HG03280 (cell line): ENCODE results near the gene FMN2.
"Not testable (repeated sequence)": the region's sequence is repeated elsewhere in the genome, so short reads cannot be mapped to it uniquely, and the experiment has no call there.

Source experiments
- ATAC-seq: cut with Tn5 transposase; IDR thresholded peaks from one replicate; pipeline ENCODE4 v1.9.1; 2021; ENCODE audit warnings: mild to moderate bottlenecking, moderate library complexity; ENCODE audit not compliant: unreplicated experiment

FMN2 gene

GRCh38 chr1:240413732-240414131 lies 322.0 kb downstream of the FMN2 start:
- ATAC-seq = no peak

DNA sequence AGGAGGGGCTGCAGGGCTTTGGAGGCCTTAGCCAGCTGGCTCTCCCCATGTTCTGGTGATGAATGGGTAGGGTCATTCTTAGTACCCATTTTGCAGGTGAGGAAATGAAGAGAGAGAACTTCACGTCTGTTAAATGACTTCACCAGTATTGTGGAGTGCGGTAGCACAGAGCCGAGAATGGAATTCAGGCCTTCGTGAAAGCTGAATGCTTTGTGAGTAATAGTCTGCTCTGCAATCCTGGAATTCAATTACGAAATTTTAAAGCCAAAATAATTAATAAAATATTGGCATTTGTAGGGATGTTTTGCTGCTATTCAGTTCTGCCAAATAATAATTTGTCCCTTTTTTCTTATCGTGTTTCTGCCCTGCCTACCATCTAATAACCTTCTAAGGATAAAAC lies 322.6 kb downstream of the FMN2 start:
- ATAC-seq = no peak

DNA sequence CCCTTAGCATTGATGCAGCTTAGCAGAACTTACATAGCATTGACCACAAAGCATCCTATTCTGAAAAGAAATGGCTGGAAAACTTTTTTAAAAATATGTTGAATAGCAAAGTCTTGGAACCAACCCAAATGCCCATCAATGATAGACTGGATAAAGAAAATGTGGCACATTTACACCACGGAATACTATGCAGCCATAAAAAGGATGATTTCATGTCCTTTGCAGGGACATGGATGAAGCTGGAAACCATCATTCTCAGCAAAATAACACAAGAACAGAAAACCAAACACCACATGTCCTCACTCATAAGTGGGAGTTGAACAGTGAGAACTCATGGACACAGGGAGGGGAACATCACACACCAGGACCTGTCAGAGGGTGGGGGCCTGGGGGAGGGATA lies 323.3 kb downstream of the FMN2 start:
- not testable (repeated sequence) for ATAC-seq

DNA sequence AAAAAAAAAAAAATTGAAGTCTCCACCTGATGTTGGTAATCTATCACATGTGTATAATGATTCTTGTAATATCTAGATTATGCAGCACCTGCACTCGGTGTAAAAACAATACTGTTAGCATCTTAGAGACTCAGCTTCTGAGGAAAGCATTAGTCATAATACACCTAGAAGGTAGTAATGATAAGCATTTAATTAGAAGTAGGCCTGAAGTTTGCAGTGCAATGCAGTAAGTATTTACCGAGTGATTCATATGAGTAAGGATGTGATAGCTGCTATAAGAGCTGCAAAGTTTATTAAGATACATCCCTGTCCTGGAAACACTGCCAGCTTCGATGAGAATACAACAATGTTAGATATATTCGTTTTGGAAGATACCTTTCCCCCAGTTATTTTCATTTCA lies 323.8 kb downstream of the FMN2 start:
- no peak for ATAC-seq

DNA sequence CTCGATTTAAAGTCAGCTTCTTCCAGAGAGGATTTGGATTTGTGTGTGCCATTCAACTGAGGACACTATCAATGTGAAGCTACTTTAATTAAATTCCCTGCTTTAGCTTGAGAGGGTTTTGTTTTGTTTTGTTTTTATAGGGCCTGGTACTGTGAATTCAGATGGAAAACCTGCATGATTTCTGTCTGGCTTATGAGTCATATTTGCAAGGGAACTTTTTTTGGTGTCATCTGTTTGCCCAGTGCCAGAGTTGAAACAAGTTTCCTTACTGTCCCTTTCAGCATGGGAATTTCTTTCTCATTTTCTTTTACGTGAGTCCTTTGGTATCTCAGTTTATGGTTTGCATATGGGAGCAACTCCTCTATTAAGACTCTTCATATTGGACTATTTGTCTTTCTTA lies 325.6 kb downstream of the FMN2 start:
- ATAC-seq = no peak

DNA sequence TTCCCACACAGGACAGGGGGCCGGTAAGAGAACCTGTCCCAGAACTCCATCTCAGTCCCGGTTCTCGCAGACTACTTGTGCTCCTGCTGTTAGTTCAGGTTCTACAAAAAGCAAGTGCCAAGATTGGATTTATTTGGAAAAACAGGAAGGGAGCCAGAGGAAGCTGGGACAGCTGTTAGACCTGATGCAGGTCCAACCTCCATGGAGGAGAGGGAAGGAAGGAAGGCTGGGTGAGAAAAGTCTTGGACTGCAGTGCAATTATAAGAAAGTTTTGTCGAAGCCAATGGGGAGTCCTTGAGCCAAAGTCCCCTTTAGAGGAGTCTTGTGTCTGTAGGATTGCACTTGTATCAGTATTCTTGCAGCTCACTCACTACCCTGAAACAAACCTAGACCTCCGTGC lies 329.1 kb downstream of the FMN2 start:
- ATAC-seq = no peak

- no peak for ATAC-seq
Measured at GRCh38 chr1:240423246-240423924, 331.7 kb downstream of the FMN2 start.

DNA sequence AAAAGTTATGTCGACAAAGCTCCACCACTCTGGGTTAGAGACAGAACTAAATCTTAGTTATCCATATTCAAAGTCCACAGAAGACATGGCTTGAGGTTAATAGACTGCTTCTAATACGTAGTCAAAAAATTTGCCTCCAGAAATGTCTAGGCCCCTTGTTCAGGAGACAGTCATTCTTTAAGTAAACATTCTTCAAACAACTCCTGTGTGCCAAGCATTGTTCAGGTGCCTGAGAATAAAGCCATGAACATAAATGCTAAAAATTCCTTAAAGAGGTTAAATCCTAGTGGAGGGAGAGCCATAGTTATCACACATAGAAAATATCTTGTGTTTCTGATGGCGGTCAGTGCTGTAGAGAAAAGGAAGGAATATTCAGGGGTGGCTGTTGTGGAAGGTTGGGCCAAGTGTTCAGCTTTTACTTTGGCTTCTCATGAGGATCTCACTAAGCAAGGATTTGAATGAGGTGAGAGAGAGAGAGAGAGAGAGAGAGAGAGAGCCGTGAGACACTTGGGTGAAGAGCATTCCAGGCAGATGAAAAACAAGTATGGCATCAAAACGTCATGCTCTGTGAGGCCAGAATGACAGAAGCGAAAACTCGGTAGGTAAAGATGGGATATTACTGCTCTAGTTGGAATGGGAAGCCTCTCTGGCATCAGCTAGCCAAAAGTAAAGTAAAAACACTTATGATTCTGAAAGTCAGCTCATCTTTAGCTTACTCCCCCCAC lies 333.2 kb downstream of the FMN2 start:
- no peak for ATAC-seq

DNA sequence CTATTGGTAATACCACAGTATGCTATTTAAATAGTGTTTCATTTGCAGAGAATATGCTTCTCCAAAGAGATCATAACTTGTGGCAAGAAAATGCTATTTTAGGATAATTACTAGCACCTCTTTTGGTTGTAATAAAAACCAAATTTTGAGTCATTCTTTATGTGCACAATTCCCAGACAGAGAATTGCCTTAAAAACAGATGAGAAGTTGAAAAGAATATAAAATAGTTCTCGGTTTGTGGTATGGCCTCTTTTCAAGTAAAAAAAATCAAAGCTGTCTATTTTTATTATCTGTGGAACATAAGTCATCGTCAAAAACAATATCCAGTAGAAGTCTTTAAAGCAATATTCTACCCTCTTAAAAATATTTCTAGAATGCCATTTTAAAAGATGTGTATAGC lies 334.4 kb downstream of the FMN2 start:
- ATAC-seq = no peak

GRCh38 chr1:240435996-240436566 lies 344.4 kb downstream of the FMN2 start:
- no peak for ATAC-seq

DNA sequence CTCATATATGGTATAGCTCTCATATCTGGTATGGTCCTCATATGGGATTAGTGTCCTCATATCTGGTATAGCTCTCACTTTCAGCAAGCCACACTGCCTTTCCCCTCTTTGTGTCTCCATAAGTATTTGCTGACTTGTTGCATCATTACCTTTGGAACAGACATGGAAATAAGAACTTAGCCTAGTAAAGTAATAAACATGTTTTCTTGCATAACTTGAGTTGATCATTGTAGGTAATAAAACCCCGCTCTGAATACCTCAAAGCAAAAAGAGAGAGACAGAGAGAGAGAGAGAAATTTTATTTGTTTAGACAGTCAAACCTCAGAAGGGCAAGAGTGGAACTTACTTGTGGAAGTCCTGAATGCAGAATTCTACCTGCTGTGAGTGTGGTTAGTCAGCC lies 350.0 kb downstream of the FMN2 start:
- ATAC-seq = no peak

GRCh38 chr1:240445369-240445768 lies 353.7 kb downstream of the FMN2 start:
- ATAC-seq = no peak

DNA sequence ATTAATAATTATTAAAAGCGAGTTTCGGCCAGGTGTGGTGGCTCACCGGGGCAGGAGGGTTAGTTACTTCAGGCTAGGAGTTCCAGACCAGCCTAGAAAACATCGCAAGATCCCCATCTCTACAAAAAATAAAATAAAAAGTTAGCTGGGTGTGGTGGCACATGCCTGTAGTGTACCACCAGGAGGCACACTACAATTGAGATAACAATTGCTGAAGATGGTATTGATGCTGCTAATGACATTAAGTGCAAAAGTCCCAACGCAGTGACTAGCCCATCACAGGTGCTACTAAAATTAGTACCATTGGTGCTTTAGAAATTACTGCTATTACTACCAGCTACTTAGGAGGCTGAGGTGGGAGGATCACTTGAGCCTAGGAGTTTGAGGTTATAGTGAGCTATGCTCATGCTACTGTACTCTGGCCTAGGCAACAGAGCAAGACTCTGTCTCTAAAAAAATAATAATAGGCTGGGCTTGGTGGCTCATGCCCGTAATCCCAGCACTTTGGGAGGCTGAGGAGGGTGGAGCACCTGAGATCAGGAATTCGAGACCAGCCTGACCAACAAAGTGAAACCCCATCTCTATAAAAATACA lies 363.6 kb downstream of the FMN2 start:
- peak; percentile 71 for ATAC-seq

- ATAC-seq = no peak
Measured at GRCh38 chr1:240457203-240457602, 365.5 kb downstream of the FMN2 start.

- ATAC-seq = no peak
Measured at GRCh38 chr1:240462277-240462676, 370.6 kb downstream of the FMN2 start.

GRCh38 chr1:240462766-240463395 lies 371.2 kb downstream of the FMN2 start:
- no peak for ATAC-seq

- ATAC-seq = no peak
Measured at GRCh38 chr1:240464099-240464498, 372.4 kb downstream of the FMN2 start.

DNA sequence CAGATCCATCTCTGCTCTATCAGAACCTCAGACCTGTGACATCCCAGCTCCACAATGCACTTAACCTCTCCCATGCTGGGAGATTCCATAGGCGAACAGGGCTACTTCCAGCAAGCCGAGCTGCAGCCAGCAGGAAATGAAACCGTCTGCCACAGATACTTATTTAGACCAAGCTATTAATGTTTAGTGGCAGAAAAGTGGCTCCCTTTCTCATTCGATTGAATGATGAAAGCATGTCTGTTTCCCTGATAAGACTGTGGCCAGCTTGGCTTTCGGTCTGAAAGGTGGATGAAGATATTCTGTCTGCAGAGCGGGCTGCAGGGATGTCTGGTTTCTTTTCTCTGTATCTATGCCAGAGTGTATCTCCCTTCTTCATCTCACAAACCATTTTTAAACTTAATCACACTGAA lies 373.9 kb downstream of the FMN2 start:
- no peak for ATAC-seq

GRCh38 chr1:240466509-240466908 lies 374.8 kb downstream of the FMN2 start:
- ATAC-seq = no peak

DNA sequence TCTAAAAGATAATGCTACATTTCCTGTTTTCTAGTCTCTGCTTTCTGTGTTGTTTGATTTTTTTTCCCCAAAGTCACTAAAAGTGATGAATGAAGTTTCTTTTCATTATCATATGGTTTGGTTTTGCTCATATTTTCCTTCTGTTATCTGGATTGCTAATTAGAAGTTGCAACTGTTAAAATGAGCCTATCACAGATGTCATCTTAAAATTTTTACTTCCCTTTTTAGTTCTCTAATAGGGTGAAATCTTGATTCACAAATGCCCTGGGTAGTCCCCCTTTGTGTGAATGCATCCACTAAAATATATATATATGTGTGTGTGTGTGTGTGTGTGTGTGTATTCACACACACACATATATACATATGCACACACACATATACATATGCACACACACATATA lies 376.2 kb downstream of the FMN2 start:
- ATAC-seq = no peak

- no peak for ATAC-seq
Measured at GRCh38 chr1:240468656-240469055, 377.0 kb downstream of the FMN2 start.
